Esophagus mucosa (tissue), 1 donor: ENCODE data around the gene PHC2. TPM values are rescaled to one million over a fixed set of nuclear protein-coding genes. Genes with fewer than 3 reads are reported as not detected.
A peak's percentile ranks its signal among the peaks of the same experiment; 100 is the strongest.

ENCODE experiments used
- ATAC-seq: fragments of 200-7000 bp; cut with Tn5 transposase; one replicate; pipeline ENCODE4 v1.9.1; 2020
- total RNA-seq: library from RNA; stranded (reverse); gene quantifications from one replicate; pipeline ENCODE4 v1.2.4, GENCODE V29; 2023
- donor health status: DM: yes; HTN: yes; CAD: no.

The PHC2 gene
- total RNA-seq, 1 donor from 2014 or later: 28.6 TPM

DNA sequence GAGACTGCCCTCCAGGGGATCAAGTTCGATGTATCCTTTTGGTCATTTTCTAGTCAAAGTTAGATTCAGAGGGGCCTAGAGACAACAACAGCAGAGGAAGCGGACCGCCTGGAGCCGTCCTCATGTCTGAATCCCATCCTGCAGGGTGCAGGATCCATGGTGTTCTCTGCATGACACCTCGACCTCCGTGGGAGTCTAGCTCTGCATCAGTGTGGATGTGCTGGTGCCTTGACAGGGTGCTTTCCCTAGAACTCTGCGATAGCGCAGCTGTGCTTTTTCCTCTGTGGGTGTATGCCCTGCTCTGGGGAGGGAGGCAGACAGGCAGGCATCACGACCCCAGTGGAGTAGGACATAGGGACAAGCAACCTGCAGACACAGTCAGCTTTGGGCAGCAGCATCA is 61.8 kb downstream of the PHC2 start:
- ATAC-seq: no peak

DNA sequence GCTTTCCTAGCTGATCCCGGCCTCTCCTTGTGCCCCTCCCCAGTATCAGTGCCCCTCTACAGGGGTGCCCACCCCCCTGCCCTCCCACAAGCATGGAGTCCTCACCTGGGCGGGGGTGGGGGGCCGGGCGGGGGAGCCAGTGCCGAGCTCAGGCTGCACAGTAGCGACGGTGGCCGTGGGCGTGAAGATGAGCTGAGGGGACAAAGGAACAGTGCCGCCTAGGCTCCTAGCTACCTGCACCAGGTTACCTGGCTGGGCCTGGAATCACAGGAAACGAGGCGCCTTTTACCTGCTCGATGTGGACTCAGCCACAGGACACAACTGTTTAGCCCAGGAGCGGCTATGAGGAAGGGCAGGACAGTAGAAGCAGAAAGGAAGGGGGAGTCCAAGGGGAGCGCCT is 62.5 kb downstream of the PHC2 start:
- no peak for ATAC-seq

- ATAC-seq: peak; percentile 81
Observed at GRCh38 chr1:33367485-33368405, 63.1 kb downstream of the PHC2 start.

DNA sequence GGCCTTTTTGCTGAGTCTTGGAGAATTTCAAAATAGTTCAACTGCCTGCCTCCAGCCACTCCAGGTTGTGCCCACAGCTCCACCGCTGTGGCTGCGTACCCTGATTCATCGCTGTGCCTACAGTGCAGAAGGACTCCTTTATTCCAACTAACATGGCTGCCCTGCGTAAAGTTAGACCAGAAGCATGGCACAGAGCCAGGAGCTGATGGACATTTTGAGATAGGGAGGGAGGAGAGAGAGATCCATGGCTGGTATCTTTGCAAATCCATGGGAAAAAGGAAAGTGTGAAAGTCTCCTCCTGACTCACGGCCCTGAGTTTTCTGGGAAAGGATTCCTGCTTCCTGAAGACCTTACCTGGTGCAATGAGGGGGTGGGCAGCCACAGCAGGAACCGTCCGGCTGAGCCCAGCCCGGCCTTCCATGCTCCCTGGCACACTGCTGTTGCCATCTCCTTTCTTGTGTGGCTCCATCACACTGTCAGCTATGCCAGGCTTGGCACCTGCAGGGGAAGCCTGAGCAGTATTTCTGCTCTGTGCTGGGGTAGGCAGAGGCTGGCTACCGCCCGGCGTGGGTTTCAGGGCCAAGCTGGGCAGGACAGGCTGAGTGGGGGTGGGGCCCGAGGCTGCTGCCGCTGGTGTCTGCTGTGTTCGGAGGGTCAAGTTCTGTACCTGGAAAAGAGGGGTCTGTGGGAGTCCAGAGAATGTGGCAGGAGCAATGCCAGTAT is 64.0 kb downstream of the PHC2 start:
- no peak for ATAC-seq

DNA sequence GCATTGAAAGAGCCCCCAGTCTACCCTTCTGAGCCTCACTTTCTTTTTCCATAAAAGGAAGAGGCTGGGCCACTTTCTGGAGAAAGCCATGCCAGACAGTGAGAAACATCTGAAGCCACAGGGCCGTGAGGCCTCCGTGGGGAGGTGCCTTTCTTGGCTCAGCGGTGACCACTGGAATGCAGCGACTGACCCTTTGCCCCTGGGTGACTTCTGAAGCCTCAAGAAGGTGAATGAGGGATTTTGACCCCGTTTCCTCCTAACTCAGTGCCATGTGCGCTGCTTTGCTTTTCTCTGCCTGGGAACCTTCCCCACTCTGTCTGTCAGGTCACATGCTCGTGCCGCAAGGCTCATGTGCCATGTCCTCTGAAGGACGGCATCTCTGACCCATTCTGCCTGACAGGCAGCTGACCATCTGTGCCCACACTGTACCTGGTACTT is 65.3 kb downstream of the PHC2 start:
- ATAC-seq: no peak

DNA sequence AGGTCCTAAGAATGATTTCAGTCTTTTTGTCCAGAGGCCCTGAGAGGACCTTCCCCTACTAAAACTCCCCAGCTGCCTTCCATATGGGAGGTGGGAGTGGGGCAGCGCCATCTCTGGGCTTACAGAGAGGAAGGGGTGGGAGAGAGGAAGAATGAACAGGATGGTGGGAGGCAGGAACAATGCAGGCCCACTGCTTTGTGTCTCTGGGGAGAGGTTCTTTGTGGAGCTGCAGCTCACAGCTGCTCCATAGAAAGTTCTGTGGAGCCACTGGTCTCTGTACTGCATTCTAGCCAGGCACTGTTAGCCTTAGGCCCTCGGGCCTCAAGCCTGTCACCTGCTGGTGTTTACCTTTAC is 66.4 kb downstream of the PHC2 start:
- no peak for ATAC-seq

- ATAC-seq: no peak
Observed at GRCh38 chr1:33363470-33363861, 67.4 kb downstream of the PHC2 start.

- ATAC-seq: no peak
Observed at GRCh38 chr1:33363021-33363420, 67.9 kb downstream of the PHC2 start.

GRCh38 chr1:33361532-33362235 is 69.2 kb downstream of the PHC2 start:
- no peak for ATAC-seq

DNA sequence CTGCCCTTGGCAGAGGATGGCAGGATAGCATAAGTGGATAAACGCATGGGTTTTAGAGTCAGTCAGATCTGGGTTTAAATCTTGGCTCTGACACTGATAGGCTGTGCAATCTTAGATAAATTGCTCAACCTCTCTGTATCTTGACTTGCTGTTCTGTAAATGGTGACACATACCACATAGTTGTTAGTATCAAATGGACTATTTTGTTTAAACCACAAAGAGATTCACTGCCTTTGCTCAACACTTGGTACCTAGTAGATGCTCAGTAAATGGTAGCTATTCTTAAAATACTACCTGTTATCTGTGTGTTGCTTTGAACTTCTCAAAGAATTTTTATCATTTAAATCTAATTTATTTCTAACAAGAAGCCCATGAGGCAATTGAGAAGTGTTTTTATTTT is 70.5 kb downstream of the PHC2 start:
- ATAC-seq: no peak

DNA sequence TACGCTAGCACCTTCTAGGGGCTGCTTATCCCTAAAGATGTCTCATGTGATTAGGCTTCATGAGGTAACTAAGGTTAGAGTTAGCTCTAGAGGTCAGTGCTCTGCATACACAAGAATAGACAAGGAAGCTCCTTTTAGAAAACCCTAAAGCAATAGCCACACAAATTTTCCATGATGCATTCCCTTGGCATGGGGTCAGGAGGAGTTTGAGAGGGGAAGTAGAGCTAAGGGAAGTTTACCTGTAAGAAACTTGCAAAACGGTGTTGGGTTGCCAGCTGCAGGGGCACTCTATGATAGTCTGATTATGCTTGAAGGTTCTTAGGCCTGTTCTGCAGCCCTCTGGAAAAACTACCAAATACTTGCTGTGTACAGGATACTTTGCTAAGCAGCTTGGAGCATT is 71.0 kb downstream of the PHC2 start:
- no peak for ATAC-seq

GRCh38 chr1:33358795-33359503 is 71.9 kb downstream of the PHC2 start:
- no peak for ATAC-seq

GRCh38 chr1:33358114-33358794 is 72.6 kb downstream of the PHC2 start:
- ATAC-seq: no peak

DNA sequence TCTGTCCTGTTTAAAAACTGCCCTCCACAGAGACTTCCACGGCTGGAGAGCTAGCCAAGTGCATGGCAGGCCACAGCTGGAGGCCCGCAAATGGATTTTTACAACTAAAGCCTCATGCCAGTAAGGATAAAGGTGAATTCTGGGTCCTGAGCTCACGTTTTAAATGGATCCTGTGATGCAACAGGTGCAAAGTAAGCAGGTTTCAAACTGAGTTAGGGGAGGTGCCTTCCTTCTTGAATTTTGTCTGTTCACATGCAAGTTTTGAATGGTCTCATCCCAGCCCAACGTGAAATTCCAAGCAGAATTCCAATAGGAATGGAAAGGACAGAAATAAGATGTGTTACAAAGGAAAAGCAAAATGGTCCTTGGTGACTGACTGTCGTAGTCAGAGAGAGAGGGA is 73.8 kb downstream of the PHC2 start:
- ATAC-seq: no peak

DNA sequence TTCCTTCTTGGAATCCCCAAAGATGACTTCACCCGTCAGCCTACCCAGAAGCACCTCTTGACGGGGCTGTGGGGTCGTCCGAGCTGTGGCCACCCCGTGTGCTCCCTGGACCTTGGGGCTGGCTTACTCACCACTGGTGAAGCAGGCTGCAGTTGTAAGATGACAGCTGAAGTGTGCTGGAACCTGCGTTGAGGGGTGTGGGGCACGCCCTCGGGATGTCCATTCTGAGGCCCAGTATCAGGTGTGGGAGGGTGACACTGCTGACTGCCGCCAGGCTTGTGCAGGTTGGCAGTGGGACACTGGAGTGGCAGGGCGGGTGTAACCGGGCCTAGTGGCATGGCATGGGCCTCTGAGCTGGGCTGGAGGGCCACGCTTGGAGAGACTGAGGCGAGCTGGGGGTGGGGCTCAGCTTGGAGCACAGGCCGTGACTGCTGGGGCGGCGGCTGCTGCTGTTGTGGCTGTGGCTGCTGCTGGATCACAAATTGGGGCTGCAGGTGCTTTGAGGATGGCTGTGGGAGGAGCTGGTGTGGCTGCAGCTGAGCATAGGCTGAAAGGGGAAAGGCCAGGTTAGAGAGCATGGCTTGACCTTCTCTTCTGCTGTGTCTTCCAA is 76.1 kb downstream of the PHC2 start:
- ATAC-seq: no peak

- no peak for ATAC-seq
Observed at GRCh38 chr1:33353531-33353930, 77.4 kb downstream of the PHC2 start.

DNA sequence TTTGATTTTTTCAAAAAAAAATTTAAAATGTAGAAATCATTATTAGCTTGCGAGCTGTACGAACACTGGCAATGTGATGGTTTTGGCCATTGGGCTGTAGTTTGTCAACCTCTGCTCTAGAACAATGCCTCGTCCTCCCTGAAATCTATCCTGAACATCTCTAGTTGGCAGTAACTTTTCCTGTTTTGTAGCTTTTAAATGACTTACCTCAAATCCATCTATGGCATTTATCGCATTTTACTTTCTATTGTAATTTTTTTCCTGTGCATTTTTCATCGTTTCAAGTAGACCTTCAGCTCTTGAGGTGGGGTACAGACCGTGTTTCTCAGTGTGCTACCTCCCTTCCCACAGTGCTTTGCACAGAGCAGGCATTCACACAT is 79.6 kb downstream of the PHC2 start:
- ATAC-seq: no peak

DNA sequence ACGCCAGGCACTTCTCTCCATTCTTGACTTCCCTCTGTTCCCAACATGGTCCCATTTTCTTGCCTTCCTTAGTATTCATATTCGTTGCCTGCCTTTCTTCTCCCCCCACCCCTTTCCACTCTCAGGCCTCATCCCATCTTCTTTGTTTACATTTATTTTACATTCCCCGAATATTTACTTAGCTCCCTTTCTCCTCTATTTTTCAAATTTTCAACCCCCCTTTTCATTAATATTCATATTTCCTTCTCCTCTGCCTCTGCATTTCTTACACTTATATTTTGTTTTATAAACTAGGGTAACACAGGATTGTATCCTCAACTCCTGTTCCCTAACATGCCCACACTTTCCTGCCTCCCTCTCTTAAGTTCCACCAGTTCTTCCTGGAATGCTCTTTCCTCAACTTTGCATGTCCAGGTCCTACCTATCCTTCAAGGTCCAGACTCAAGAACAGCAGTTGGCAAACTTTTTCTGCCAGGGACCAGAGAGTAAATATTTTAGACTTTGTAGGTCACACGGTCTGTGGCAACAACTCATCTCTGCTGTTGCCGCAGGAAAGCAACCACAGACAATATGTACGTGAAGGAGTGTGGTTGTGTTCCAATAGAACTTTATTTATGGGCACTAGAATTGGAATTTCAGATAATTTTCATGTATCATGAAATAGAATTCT is 80.1 kb downstream of the PHC2 start:
- no peak for ATAC-seq

- ATAC-seq: peak; percentile 94
Observed at GRCh38 chr1:33349778-33350610, 80.9 kb downstream of the PHC2 start.

- ATAC-seq: peak; percentile 39
Observed at GRCh38 chr1:33349081-33349759, 81.7 kb downstream of the PHC2 start.
